Naive thymus-derived CD4-positive, alpha-beta T cell (primary cell): ENCODE data around the gene LRRN4CL. TPM values are rescaled to one million over a fixed set of nuclear protein-coding genes. Genes with fewer than 3 reads are reported as not detected.
"Not testable (repeated sequence)": the region's sequence is repeated elsewhere in the genome, so short reads cannot be mapped to it uniquely, and the experiment has no call there.

Experiments
- ATAC-seq: fragments of 150-1000 bp; cut with Tn5 transposase; 2 replicates; pipeline ENCODE4 v1.10.0; 2021; ENCODE audit warnings: mild to moderate bottlenecking, moderate library complexity
- CTCF ChIA-PET: fragments of 350-600 bp; sonication (Branson Sonifier 250); formaldehyde crosslinking; loops from one replicate; lab custom pipeline; 2021; ENCODE audit warnings: antibody characterized with exemption; lab: Charles Lee
- POLR2A ChIA-PET: fragments of 350-600 bp; sonication (Branson Sonifier 250); formaldehyde crosslinking; loops from one replicate; lab custom pipeline; 2021; ENCODE audit warnings: antibody characterized with exemption, inconsistent platforms; lab: Charles Lee
- DNase-seq, 9 donors: peaks; one replicate each; pipeline versions ENCODE4 v3.0.0 to v3.0.0-alpha.2; 2020 to 2022; ENCODE audit warnings: mixed read lengths in 1 of 9
- H3K27ac ChIP-seq: one replicate; pipeline ENCODE4 v1.7.0; 2013; ENCODE audit warnings: mild to moderate bottlenecking, low read depth, low read length, moderate library complexity
- H3K27me3 ChIP-seq, 2 donors: one replicate each; pipeline ENCODE4 v1.7.0; 2013; ENCODE audit warnings: low read length in 2 of 2, mild to moderate bottlenecking in 2 of 2, moderate library complexity in 2 of 2; ENCODE audit not compliant: control insufficient read depth in 2 of 2, insufficient read depth in 2 of 2
- H3K36me3 ChIP-seq, 3 experiments: 1 replicate in 2 of 3; 2 replicates in 1 of 3; pipeline ENCODE4 v1.7.0; 2013; ENCODE audit warnings: low read length in 3 of 3, mild to moderate bottlenecking in 3 of 3, moderate library complexity in 1 of 3; ENCODE audit not compliant: insufficient read depth in 3 of 3, control insufficient read depth in 2 of 3
- H3K4me1 ChIP-seq, 2 donors: one replicate each; pipeline ENCODE4 v1.7.0; 2013; ENCODE audit warnings: low read length in 2 of 2, mild to moderate bottlenecking in 2 of 2, moderate library complexity in 1 of 2; ENCODE audit not compliant: control insufficient read depth in 2 of 2, insufficient read depth in 2 of 2
- H3K4me3 ChIP-seq: 2 replicates; pipeline ENCODE4 v1.7.0; 2013; ENCODE audit warnings: mild to moderate bottlenecking, low read length
- H3K9me3 ChIP-seq, 3 experiments: 1 replicate in 2 of 3; 2 replicates in 1 of 3; pipeline ENCODE4 v1.7.0; 2013; ENCODE audit warnings: low read length in 3 of 3; ENCODE audit not compliant: control insufficient read depth in 2 of 3
- H3K27ac Mint-ChIP-seq, 9 donors: one replicate each; pipeline ENCODE4 v1.8.0; 2020 to 2022; ENCODE audit warnings: mixed read lengths in 9 of 9, mild to moderate bottlenecking in 8 of 9, moderate library complexity in 5 of 9, inconsistent platforms in 2 of 9
- H3K27me3 Mint-ChIP-seq, 5 donors: one replicate each; pipeline ENCODE4 v1.8.0; 2021 to 2022; ENCODE audit warnings: mixed read lengths in 5 of 5, mild to moderate bottlenecking in 1 of 5
- H3K36me3 Mint-ChIP-seq, 5 donors: one replicate each; pipeline ENCODE4 v1.8.0; 2020 to 2022; ENCODE audit warnings: mixed read lengths in 5 of 5, mild to moderate bottlenecking in 3 of 5, inconsistent platforms in 1 of 5
- H3K4me1 Mint-ChIP-seq, 7 donors: one replicate each; pipeline ENCODE4 v1.8.0; 2020 to 2022; ENCODE audit warnings: mixed read lengths in 7 of 7, mild to moderate bottlenecking in 3 of 7, inconsistent platforms in 1 of 7
- H3K4me3 Mint-ChIP-seq, 10 donors: one replicate each; pipeline ENCODE4 v1.8.0; 2020 to 2022; ENCODE audit warnings: mild to moderate bottlenecking in 10 of 10, mixed read lengths in 10 of 10, moderate library complexity in 6 of 10, inconsistent platforms in 2 of 10
- H3K9me3 Mint-ChIP-seq, 11 donors: one replicate each; pipeline ENCODE4 v1.8.0; 2020 to 2022; ENCODE audit warnings: mixed read lengths in 11 of 11, mild to moderate bottlenecking in 4 of 11, inconsistent platforms in 1 of 11, moderate library complexity in 1 of 11
- intact Hi-C, 2 donors: fragments of 100-400 bp; cut with micrococcal nuclease; formaldehyde crosslinking; loops; one replicate each; pipeline ENCODE4 v1.15.1; 2023
- polyA plus RNA-seq, 2 donors: library from polyadenylated mRNA; unstranded; fragments of 300-500 nt; fragmentation: Illumina TruSeq; gene quantifications; one replicate each; pipeline ENCODE4 v1.2.3, GENCODE V29; 2021
- total RNA-seq, 6 experiments: library from RNA in 5 of 6; stranded (reverse) in 5 of 6; gene quantifications; 1 replicate in 5 of 6; 2 replicates in 1 of 6; pipeline ENCODE4 v1.2.3 and lab custom pipeline; 2021 to 2026

Gene LRRN4CL
- total and polyA plus RNA-seq, 7 experiments from 2014 or later, result 0.12 to 0.38 (median 0.24) TPM; not detected in 4

DNA sequence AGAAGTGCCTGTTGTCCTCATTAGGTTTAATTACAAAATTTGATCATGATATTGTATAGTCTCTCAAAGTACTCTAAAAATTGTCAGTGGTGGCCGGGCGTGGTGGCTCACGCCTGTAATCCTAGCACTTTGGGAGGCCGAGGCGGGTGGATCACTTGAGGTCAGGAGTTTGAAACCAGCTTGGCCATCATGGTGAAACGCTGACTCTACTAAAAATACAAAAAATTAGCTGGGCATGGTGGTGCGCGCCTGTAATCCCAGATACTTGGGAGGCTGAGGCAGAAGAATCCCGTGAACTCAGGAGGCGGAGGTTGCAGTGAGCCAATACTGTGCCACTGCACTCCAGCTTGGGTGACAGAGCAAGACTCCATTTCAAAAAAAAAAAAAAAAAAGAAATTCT, 13.9 kb downstream of the LRRN4CL start:
- DNase-seq, H3K27ac ChIP-seq, H3K27me3 Mint-ChIP-seq, H3K9me3 Mint-ChIP-seq, ATAC-seq, H3K27me3 ChIP-seq, CTCF ChIA-PET, H3K9me3 ChIP-seq, H3K4me3 ChIP-seq: not testable (repeated sequence)
- H3K4me1 ChIP-seq, result peaks cover 13 to 31% of the 10 kb centered on the region in 2 donors
- POLR2A ChIA-PET, result interaction anchor here (0.6 to 14.8 kb wide), 8 partner anchors 7 to 85 kb away, joined by 3 to 332 read pairs (median 11); partner anchors contain the start of genes BSCL2, C11orf98, CSKMT and GANAB
- H3K4me1 Mint-ChIP-seq, result peaks cover 29 to 67% (median 56%) of the 10 kb centered on the region in 7 donors
- H3K36me3 ChIP-seq, result peaks cover 0 to 46% (median 3%) of the 10 kb centered on the region in 3 experiments
- intact Hi-C loops, result loop anchor here in 1 of 2 donors (10.0 kb wide), 1 partner anchor 251 kb away; no protein-coding TSS in a partner anchor
- H3K36me3 Mint-ChIP-seq, result peaks cover 4 to 28% (median 10%) of the 10 kb centered on the region in 5 donors
- H3K4me3 Mint-ChIP-seq, result peak overlapping the region in 1 of 10 donors; percentile 41
- peak overlapping the region in 3 of 9 donors; percentile 23 to 62 (median 47) for H3K27ac Mint-ChIP-seq

GRCh38 chr11:62673196-62673525, 16.2 kb downstream of the LRRN4CL start:
- CTCF ChIA-PET, result interaction anchor here (1.0 to 1.5 kb wide), 2 partner anchors 9 to 22 kb away, joined by 3 to 11 read pairs; partner anchors contain the start of genes C11orf98 and CSKMT
- peaks cover 4 to 31% (median 10%) of the 10 kb centered on the region in 5 donors for H3K36me3 Mint-ChIP-seq
- POLR2A ChIA-PET, result interaction anchor here (0.9 to 14.8 kb wide), 17 partner anchors 4 to 182 kb away, joined by 3 to 332 read pairs (median 4); partner anchors contain the start of genes BSCL2, C11orf98, CSKMT and GANAB
- H3K9me3 ChIP-seq, result no peaks in the 10 kb centered on the region
- no peaks in the 10 kb centered on the region for H3K27me3 Mint-ChIP-seq
- DNase-seq (no peak), ATAC-seq (no peak)
- H3K27ac Mint-ChIP-seq, result peak overlapping the region in 5 of 9 donors; percentile 22 to 97 (median 91)
- peaks cover 9 to 29% of the 10 kb centered on the region in 2 donors for H3K4me1 ChIP-seq
- peak overlapping the region; percentile 47 to 100 (median 99) for H3K4me3 Mint-ChIP-seq
- no peaks in the 10 kb centered on the region for H3K9me3 Mint-ChIP-seq
- intact Hi-C loops, result loop anchor here in 1 of 2 donors (2.0 to 10.0 kb wide), 3 partner anchors 50 to 248 kb away; no protein-coding TSS in a partner anchor
- peak overlapping the region; percentile 90 for H3K27ac ChIP-seq
- H3K27me3 ChIP-seq, result no peaks in the 10 kb centered on the region
- H3K36me3 ChIP-seq, result peaks cover 0 to 42% (median 3%) of the 10 kb centered on the region in 3 experiments
- peak overlapping the region; percentile 2 for H3K4me3 ChIP-seq
- H3K4me1 Mint-ChIP-seq, result peaks cover 26 to 68% (median 57%) of the 10 kb centered on the region in 7 donors

- H3K27ac Mint-ChIP-seq, result peak within 1 kb of the TSS; percentile 91 to 97 (median 96)
- Histone ChIP-seq H3K9me3 (no peaks in the 10 kb centered on the region), H3K27me3 (no peaks in the 10 kb centered on the region), H3K4me3 (peak within 1 kb of the TSS; percentile 62), H3K4me1 (peaks cover 12 to 25% of the 10 kb centered on the region in 2 donors), H3K27ac (peak within 1 kb of the TSS; percentile 90), H3K36me3 (peaks cover 0 to 36% (median 0%) of the 10 kb centered on the region in 3 experiments)
- DNase-seq (peak; percentile 49 to 80 (median 73)), ATAC-seq (peak; percentile 85)
- no peaks in the 10 kb centered on the region for H3K27me3 Mint-ChIP-seq
- intact Hi-C loops, result loop anchor here (1.0 to 10.0 kb wide), 7 partner anchors 8 to 247 kb away; partner anchors contain the start of genes INTS5 (in 2 of the 2), UBXN1 (in 2 of the 2) and TUT1 (in 1 of the 2)
- ChIA-PET POLR2A (interaction anchor here (0.7 to 14.8 kb wide), 35 partner anchors 6 to 210 kb away, joined by 3 to 332 read pairs (median 6); partner anchors contain the start of genes B3GAT3, BSCL2, EEF1G and GANAB), CTCF (interaction anchor here (0.6 to 1.7 kb wide), 5 partner anchors 9 to 247 kb away, joined by 4 to 9 read pairs (median 4); partner anchors contain the start of gene TUT1)
- peaks cover 13 to 62% (median 51%) of the 10 kb centered on the region in 7 donors for H3K4me1 Mint-ChIP-seq
- H3K4me3 Mint-ChIP-seq, result peak within 1 kb of the TSS; percentile 94 to 100 (median 99)
- no peaks in the 10 kb centered on the region for H3K9me3 Mint-ChIP-seq
- peaks cover 4 to 25% (median 5%) of the 10 kb centered on the region in 5 donors for H3K36me3 Mint-ChIP-seq
Measured at GRCh38 chr11:62671608-62672389, 17.5 kb downstream of the LRRN4CL start, which contains the start of the genes LBHD1 and UQCC3. LBHD1 (minus strand) TSS chr11:62672267; CDS start chr11:62670031, 2,236 bp downstream. UQCC3 (plus strand) TSS chr11:62671673; CDS start chr11:62671746, 73 bp downstream.

DNA sequence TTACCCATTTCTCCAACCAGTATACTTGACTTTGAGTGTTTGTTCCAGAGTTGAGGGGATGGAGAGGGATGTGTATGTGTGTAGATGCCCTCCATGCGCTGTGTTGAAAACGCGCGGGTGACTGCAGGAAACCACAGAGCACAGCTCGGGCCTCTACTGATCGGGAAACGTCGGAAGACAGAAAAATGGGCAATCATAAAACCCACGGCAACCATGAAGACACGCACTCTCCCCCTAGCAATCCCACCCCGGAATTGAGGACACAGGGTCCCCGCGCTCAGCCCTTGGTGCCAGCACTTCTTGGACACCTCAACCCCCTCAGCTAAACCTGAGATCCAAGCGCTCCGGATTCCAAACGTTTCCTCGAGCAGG, 18.1 kb downstream of the LRRN4CL start:
- Histone ChIP-seq H3K27me3 (no peaks in the 10 kb centered on the region), H3K36me3 (peaks cover 0 to 30% (median 0%) of the 10 kb centered on the region in 3 experiments), H3K4me3 (peak overlapping the region; percentile 62), H3K4me1 (peaks cover 18 to 31% of the 10 kb centered on the region in 2 donors), H3K9me3 (no peaks in the 10 kb centered on the region), H3K27ac (peak overlapping the region; percentile 90)
- intact Hi-C loops, result loop anchor here (1.0 to 10.0 kb wide), 6 partner anchors 8 to 246 kb away; partner anchors contain the start of genes INTS5 (in 2 of the 2), UBXN1 (in 2 of the 2) and TUT1 (in 1 of the 2)
- Mint-ChIP-seq H3K4me1 (peaks cover 16 to 67% (median 55%) of the 10 kb centered on the region in 7 donors), H3K27ac (peak overlapping the region; percentile 91 to 97 (median 96)), H3K9me3 (no peaks in the 10 kb centered on the region), H3K27me3 (no peaks in the 10 kb centered on the region), H3K36me3 (peaks cover 4 to 29% (median 5%) of the 10 kb centered on the region in 5 donors), H3K4me3 (peak overlapping the region; percentile 94 to 100 (median 99))
- ChIA-PET CTCF (interaction anchor here (0.7 to 1.7 kb wide), 4 partner anchors 9 to 80 kb away, joined by 4 to 9 read pairs (median 4); partner anchors contain the start of gene TUT1), POLR2A (interaction anchor here (0.7 to 14.8 kb wide), 29 partner anchors 6 to 211 kb away, joined by 3 to 332 read pairs (median 8); partner anchors contain the start of genes B3GAT3, BSCL2, EEF1G and GANAB)
- ATAC-seq, result peak; percentile 61
- peak in 1 of 9 donors; percentile 68 for DNase-seq

GRCh38 chr11:62669420-62670161, 19.7 kb downstream of the LRRN4CL start:
- H3K27ac ChIP-seq, result peak overlapping the region; percentile 90
- peaks cover 0 to 38% (median 0%) of the 10 kb centered on the region in 3 experiments for H3K36me3 ChIP-seq
- peaks cover 21 to 33% of the 10 kb centered on the region in 2 donors for H3K4me1 ChIP-seq
- Mint-ChIP-seq H3K4me1 (peaks cover 12 to 70% (median 53%) of the 10 kb centered on the region in 7 donors), H3K9me3 (peaks cover 0 to 3% (median 0%) of the 10 kb centered on the region in 11 donors), H3K27ac (peak overlapping the region in 8 of 9 donors; percentile 79 to 97 (median 95)), H3K4me3 (peak overlapping the region in 7 of 10 donors; percentile 32 to 100 (median 98)), H3K27me3 (no peaks in the 10 kb centered on the region), H3K36me3 (peaks cover under 1 to 28% (median under 1%) of the 10 kb centered on the region in 5 donors)
- ChIA-PET CTCF (interaction anchor here (0.6 to 1.3 kb wide), 2 partner anchors 49 to 75 kb away, joined by 3 to 4 read pairs; no protein-coding TSS in a partner anchor), POLR2A (interaction anchor here (0.6 to 14.8 kb wide), 17 partner anchors 8 to 1511 kb away, joined by 3 to 332 read pairs (median 5); partner anchors contain the start of genes B3GAT3, BSCL2, GANAB and GNG3)
- intact Hi-C loops, result loop anchor here (2.0 to 10.0 kb wide), 3 partner anchors 17 to 245 kb away; partner anchors contain the start of gene INTS5 (in 2 of the 2)
- DNase-seq (no peak), ATAC-seq (no peak)
- H3K27me3 ChIP-seq, result no peaks in the 10 kb centered on the region
- H3K4me3 ChIP-seq, result no peak overlapping the region
- H3K9me3 ChIP-seq, result no peaks in the 10 kb centered on the region
